Sigmoid colon (tissue), 4 donors: ENCODE data around the gene SAFB.

Experiments
- EP300 ChIP-seq, 4 donors: sonication (generic); formaldehyde crosslinking; IDR thresholded peaks; one replicate each; pipeline ENCODE4 v1.6.1; 2017; ENCODE audit warnings: antibody characterized with exemption in 4 of 4
- POLR2AphosphoS5 ChIP-seq, 4 donors: sonication (generic); formaldehyde crosslinking; IDR thresholded peaks; one replicate each; pipeline ENCODE4 v1.6.1; 2017; ENCODE audit warnings: antibody characterized with exemption in 4 of 4

GRCh38 chr19:5594521-5594950 lies 28.3 kb upstream of the SAFB start:
- no peak for TF ChIP-seq POLR2AphosphoS5 (IDR thresholded peaks at IDR 0.05)
- no peak for TF ChIP-seq EP300 (IDR thresholded peaks at IDR 0.05)
